ENCODE measurements around the gene OGFOD3. TPM values are rescaled to one million over a fixed set of nuclear protein-coding genes. Genes with fewer than 3 reads are reported as not detected.
"Not testable (repeated sequence)": the region's sequence is repeated elsewhere in the genome, so short reads cannot be mapped to it uniquely, and the experiment has no call there.

Gene OGFOD3
- total and polyA plus RNA-seq, 2 experiments from 2014 or later = 9.6 to 24.6 TPM

GRCh38 chr17:82348434-82348833 lies 70.0 kb downstream of the OGFOD3 start (continued):
- TF ChIP-seq ZNF462 (CRISPR knock-in tag; IDR thresholded peaks at IDR 0.05) = no peak

- H3K27ac ChIP-seq (ENCODE audit: low read depth); H3K9me2 ChIP-seq (ENCODE audit: insufficient read depth); H3F3A ChIP-seq (replicated peaks; ENCODE audit: low read depth); DNase-seq (ENCODE audit: low spot score); H3K4me3 ChIP-seq; H3K36me3 Mint-ChIP-seq (ENCODE audit: low read depth); H2AFZ ChIP-seq; H3K27ac Mint-ChIP-seq; H3K4me2 ChIP-seq; H3K36me3 ChIP-seq (ENCODE audit: insufficient read depth); H3K27me3 Mint-ChIP-seq (ENCODE audit: insufficient read depth, low read depth, poor library complexity); H3K27me3 ChIP-seq (ENCODE audit: insufficient read depth); H4K20me1 ChIP-seq (replicated peaks; ENCODE audit: insufficient read depth); H3K79me2 ChIP-seq (replicated peaks; ENCODE audit: insufficient read depth); ATAC-seq; H3K4me3 Mint-ChIP-seq; H3K9me3 Mint-ChIP-seq; H3K4me1 Mint-ChIP-seq; H3K4me1 ChIP-seq (ENCODE audit: insufficient read depth): not testable (repeated sequence)
Measured at GRCh38 chr17:82347994-82348393, 70.4 kb downstream of the OGFOD3 start.

GRCh38 chr17:82346342-82347300 lies 71.8 kb downstream of the OGFOD3 start:
- no peaks in the 10 kb centered on the region for H3K9me2 ChIP-seq (ENCODE audit: insufficient read depth)
- no peaks in the 10 kb centered on the region for H3K36me3 Mint-ChIP-seq (ENCODE audit: low read depth)
- H2AFZ ChIP-seq = no peak overlapping the region
- no peaks in the 10 kb centered on the region for H3K27me3 ChIP-seq (ENCODE audit: insufficient read depth)
- H3K9me3 Mint-ChIP-seq = peaks cover 3% of the 10 kb centered on the region; the same call in 1 of the 3 replicates
- no peaks in the 10 kb centered on the region for H3K4me1 ChIP-seq (ENCODE audit: insufficient read depth)
- no peaks in the 10 kb centered on the region for H3F3A ChIP-seq (replicated peaks; ENCODE audit: low read depth)
- no peak for DNase-seq (ENCODE audit: low spot score)
- ATAC-seq = no peak
- TF ChIP-seq STAT1 (IDR thresholded peaks at IDR 0.05; ENCODE audit: unreplicated experiment) (no peak), POLR2AphosphoS5 (IDR thresholded peaks at IDR 0.05; ENCODE audit: low read depth) (no peak), JUNB (IDR thresholded peaks at IDR 0.05; ENCODE audit: unreplicated experiment) (no peak), CTCF (conservative IDR thresholded peaks at IDR 0.05; ENCODE audit: low read depth in 2 of 2) (no peak), ZNF331 (CRISPR knock-in tag; IDR thresholded peaks at IDR 0.05; ENCODE audit: low read depth) (no peak), EZH2 (IDR thresholded peaks at IDR 0.05; ENCODE audit: low read depth, unreplicated experiment) (no peak)
- H3K36me3 ChIP-seq (ENCODE audit: insufficient read depth) = no peaks in the 10 kb centered on the region
- no peak overlapping the region for H3K27ac ChIP-seq (ENCODE audit: low read depth)
- no peaks in the 10 kb centered on the region for H3K79me2 ChIP-seq (replicated peaks; ENCODE audit: insufficient read depth)
- H3K4me3 Mint-ChIP-seq = no peak overlapping the region
- no peak overlapping the region for H3K4me2 ChIP-seq
- H3K27ac Mint-ChIP-seq = no peak overlapping the region
- H3K4me3 ChIP-seq = no peak overlapping the region
- H3K4me1 Mint-ChIP-seq = peaks cover 4% of the 10 kb centered on the region; the same call in 1 of the 3 replicates
- H4K20me1 ChIP-seq (replicated peaks; ENCODE audit: insufficient read depth) = no peaks in the 10 kb centered on the region
- peaks cover 7% of the 10 kb centered on the region for H3K27me3 Mint-ChIP-seq (ENCODE audit: insufficient read depth, low read depth, poor library complexity)
